GM19240 (cell line): ENCODE data around the gene RIC8A.
A peak's percentile ranks its signal among the peaks of the same experiment; 100 is the strongest.

Experiments used
- DNase-seq: peaks from one replicate; pipeline ENCODE4 v3.0.0; 2011; ENCODE audit warnings: low spot score; ENCODE audit not compliant: insufficient read length

The RIC8A gene

DNA sequence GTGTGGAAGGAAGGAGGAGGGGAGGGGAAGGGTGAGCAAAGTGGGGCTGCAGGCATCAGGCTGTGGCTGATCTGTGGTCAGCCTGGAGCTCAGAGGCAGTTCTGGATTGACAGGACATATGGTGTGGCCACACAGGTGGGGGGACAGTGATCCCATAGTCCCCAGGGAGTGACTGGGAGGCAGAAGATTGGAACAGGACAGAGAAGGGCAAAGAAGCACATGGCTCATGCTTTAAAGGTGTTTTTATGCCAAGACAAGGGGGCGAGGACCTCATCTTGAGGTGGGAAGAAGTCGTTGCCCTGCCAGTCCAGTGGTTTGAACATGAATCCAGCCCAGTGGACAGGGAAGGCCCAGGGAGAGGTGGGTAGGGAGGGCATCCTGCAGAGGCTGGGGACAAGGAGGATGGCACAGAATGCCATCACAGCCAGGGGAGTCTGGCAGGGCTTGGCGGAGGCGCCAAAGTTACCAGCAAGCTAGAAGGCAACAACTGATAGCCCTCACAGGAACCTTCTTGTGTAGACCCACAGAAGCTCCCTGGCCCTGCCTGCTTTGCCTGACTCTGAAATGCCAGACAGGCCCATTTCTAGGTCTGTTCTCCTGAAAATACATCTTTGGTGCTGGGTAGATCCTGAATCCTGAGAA lies 3.4 kb upstream of the RIC8A start:
- DNase-seq: no peak

DNA sequence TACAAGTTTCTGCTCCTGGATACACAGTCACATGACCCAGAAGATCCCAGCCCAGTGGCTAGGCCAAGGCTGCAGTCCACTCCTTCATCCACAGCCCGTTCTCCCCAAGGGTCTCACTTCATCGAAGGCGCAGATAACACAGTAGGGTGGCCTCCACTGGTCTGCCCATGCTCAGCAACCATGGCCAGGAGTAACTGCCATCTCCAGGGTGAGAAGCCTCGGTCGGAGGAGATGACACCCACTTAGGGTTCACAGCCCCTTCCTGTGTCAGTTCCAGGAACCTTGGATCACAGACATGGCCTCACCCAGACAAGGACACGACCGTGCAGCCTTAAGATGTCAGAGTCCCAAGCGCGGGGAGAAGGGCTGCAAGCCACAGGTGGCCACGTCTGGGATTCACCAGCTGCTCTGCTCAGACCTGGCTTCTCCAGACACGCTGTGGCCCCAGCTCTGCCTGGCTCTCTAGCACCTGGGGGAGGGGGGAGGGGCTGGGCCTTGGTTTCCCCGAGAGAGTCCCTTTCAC lies 2.9 kb upstream of the RIC8A start:
- DNase-seq: no peak

DNA sequence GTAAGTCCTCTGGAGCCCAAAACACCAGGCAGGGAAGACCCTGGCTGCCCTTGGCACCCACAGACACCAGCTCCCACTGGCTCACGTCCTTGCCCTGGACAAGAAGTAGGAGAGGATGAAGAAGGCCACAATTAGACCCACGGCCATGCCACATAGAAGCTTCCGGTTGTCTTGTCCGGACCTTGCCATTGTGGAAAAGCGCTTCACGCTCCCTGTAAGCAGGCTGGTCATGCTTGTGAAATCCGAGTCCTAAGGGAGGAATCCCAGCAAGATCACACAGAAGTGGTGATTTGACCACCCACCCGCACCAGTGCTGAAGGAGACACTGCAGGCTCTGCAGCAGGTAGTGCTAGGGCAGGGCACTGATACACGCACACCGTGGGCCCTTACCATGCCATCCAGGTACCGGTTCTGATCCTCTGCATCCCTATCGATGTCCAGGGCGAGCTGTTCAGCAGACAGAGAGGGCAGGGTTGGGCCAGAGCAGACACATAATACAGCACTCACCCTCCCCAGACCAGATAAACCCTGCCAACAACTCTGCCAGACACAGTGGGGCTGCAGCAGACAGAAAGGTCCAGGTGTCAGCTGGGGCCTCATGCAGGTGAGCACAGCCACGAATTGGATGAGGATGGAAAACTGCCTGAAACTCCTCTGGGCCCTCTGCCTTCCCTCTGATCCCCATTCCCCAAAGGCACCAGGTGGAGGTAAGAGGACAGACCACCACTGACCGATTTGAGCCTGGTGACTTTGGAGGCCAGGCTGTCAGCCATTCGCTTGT lies 2.1 kb upstream of the RIC8A start:
- DNase-seq: no peak

DNA sequence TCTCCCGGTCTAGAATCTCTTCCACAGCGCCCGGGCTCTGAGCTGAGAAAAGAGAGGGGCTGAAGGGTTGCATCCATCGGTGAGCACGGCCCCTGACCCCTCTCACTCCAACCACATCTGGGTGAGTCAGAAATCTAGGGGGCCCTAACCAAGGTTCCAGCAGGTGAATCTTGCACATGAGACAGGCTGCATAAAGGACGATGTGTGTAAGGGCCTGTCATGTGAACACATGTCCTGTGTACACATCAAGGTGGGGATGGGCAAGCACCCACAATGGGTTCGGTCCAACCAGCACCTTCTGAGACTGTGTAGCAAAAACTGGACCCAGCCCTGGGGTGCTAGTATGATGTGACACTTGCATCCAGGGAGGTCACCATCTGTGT lies 1.5 kb upstream of the RIC8A start:
- no peak for DNase-seq

DNA sequence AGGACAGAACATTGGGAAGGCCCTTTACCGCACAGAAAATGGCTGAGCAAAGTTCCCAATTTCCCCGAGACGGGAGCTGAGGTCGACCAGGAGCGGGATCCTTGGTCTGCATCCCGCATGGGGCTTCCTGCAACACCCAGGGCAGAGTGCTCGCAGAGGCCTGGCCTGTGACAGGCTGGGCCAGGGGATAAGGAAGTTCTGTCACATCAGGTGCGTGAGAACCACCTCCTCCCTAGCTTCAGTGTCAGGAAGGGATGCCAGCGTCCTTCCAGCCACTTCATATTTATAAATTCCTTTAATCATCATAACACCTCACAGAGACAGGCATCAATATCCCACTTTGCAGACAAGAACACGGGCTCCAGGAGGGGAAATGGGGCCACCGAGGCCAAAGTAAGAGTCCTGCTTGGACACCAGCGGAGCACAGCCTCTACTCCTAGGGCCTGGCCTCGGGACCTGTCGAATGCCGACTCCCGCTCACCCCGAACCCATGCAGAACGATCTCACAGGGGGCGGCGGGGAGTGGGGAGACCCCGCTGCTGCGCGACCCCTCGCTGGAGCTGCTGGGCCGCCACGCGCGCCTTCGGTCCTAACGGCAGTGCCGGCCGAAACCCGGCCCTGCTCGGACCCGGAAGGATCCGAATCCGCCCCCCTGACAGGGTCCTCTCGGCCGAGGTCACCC lies 841 bp upstream of the RIC8A start:
- DNase-seq: peak; percentile 25

DNA sequence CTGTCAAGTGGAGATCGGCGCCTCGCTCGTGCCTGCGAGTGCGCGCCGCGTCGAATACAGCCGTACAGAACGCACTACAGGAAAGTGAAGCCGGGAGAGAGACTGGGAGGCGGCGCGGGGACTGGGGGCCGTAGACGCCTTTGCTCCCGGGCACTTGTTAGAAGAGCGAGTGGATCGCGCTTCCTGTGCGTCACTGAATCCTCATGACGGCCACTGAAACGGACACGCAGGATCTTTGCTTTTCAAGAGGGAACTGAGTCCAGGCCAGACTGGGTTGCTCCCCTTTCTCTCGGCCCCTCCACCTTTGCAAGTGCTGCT lies 314 bp downstream of the RIC8A start:
- DNase-seq: no peak

DNA sequence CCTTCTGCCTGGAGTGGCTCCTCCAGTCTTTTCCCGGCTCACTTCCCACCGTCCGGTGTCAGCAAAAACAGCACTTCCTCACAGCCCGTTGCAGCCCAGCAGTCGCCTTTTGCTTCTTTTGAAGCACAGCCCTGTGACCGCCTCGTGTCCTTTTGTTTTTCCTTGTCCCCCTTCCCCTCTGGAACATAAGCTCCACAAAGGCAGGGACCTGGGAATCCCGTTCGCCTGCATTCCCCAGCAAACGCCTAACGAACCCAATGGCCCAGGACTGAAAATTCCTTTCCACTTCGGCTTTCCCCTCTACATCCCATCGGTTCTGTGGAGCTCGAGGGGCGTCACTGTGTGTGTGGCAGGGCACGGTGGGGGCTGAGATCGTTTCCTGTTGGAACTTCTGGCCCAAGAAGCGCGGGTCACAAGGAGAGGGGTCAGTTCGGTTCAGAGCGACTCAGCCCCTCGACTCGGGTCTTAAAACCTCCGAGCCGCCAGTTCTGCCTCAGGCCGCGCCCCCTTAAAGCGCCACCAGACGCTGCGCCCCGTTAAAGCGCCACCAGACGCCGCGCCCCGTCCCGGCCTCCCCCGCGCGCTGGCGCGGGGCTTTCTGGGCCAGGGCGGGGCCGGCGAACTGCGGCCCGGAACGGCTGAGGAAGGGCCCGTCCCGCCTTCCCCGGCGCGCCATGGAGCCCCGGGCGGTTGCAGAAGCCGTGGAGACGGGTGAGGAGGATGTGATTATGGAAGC lies 841 bp downstream of the RIC8A start:
- peak; percentile 72 for DNase-seq

DNA sequence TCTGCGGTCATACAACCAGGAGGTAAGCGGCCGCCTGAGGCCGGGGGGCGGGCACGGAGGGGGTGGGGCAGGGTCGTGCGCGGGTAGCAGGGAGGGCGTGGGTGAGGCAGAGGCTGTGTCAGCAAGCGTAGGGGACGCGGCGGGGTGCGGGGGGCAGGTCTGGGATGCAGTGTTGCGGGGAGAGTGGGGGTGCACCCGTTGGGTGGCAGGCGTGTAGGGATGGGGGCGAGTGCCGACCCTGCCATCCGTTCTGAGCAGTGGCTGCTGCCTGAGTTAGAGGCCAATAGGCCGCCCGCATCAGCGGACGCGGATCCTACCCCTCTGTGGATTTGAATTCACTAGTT lies 1.4 kb downstream of the RIC8A start:
- DNase-seq: no peak

DNA sequence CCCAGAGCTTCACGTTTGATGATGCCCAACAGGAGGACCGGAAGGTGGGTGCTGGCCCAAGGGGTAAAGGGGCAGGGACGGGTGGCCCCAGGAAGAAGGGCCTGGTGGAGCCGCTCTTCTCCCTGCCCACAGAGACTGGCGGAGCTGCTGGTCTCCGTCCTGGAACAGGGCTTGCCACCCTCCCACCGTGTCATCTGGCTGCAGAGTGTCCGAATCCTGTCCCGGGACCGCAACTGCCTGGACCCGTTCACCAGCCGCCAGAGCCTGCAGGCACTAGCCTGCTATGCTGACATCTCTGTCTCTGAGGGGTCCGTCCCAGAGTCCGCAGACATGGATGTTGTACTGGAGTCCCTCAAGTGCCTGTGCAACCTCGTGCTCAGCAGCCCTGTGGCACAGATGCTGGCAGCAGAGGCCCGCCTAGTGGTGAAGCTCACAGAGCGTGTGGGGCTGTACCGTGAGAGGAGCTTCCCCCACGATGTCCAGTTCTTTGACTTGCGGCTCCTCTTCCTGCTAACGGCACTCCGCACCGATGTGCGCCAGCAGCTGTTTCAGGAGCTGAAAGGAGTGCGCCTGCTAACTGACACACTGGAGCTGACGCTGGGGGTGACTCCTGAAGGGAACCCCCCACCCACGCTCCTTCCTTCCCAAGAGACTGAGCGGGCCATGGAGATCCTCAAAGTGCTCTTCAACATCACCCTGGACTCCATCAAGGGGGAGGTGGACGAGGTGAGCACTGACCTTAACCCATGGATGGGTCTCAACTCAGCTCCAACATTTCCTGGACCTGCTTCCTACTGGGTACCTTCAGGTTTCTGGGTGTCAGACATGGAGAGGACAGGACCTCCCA lies 2.0 kb downstream of the RIC8A start:
- no peak for DNase-seq

DNA sequence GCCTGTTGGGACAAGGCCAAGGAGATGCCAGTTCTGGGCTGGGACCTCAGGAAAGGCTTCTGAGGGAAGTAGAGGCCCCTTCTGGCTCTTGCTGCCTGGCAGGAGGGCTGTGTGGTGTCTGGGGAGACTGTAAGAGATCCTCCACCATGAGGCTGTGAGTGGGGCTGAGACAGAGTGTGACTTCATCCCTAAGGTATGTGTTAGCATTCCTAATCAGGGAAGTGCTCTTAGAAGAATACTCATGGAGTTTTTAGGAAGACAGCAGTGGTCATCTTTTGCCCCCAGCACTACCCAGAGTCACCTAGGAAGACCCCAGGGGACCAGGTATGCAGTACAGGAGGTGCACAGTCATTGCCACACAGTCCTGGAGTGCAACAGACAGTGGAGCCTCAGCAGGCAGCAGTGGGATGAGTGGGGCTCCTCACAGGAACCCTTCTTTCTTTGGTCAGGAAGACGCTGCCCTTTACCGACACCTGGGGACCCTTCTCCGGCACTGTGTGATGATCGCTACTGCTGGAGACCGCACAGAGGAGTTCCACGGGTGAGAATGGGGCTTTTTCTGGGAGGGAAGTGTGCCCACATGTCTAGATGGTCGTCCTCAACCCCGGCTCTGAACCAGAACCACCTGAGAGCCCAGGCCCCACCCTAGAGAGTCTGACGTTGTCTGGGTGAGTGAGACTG lies 2.8 kb downstream of the RIC8A start:
- no peak for DNase-seq

DNA sequence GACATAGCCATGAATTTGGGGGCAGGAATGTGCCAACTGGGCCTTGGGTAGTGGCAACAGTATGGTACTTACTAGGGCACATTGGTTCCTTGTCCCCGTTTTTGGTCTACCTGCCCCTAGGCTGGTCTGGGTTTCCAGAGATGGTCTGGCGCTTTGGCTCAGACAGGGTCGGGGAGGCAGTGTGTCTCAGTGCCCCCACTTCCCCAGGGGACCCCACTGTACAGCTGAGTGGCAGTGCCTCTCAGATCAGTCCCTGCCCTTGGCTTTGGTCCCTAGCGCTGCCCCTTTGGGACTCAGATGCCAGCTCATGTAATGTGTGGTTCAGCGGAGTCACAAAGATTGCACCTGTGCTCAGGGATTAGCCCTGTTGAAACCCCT lies 3.3 kb downstream of the RIC8A start:
- DNase-seq: no peak

DNA sequence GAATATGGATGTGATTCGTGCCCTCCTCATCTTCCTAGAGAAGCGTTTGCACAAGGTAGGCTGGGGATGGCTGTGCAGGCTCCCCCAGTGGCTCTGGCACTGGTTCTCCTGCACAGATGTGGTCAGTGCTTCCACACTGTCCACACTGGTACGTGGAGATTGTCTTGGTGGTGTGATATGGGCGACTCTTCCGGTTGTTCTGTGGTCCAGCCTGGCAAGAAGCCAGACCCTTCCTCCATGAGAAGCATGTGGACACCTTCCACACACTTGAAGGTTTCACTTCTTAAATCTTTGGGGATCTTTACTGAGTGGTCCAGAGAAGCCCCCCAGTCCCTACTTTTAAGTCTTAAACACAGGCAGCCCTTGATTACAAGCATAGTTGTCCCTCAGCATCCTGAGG lies 3.8 kb downstream of the RIC8A start:
- no peak for DNase-seq

DNA sequence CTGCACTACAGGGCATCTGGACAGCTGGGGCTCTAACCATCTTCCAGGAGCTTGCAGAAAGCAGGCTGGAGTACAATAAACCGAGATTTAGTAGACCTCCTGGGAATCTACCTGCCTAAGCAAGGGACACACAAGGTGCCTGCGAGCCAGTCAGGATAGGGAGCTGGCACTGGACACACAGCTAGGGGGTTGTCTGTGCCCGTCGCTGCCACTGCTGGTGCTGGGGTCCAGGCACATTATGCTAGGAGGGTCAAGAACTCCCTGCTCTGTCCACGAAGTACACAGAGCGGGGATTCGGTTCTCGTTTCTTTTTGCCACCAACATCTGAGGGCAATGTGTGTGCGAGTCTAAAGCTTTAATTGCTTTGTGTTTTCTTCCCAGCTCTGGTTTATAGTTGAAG lies 4.2 kb downstream of the RIC8A start:
- no peak for DNase-seq

DNA sequence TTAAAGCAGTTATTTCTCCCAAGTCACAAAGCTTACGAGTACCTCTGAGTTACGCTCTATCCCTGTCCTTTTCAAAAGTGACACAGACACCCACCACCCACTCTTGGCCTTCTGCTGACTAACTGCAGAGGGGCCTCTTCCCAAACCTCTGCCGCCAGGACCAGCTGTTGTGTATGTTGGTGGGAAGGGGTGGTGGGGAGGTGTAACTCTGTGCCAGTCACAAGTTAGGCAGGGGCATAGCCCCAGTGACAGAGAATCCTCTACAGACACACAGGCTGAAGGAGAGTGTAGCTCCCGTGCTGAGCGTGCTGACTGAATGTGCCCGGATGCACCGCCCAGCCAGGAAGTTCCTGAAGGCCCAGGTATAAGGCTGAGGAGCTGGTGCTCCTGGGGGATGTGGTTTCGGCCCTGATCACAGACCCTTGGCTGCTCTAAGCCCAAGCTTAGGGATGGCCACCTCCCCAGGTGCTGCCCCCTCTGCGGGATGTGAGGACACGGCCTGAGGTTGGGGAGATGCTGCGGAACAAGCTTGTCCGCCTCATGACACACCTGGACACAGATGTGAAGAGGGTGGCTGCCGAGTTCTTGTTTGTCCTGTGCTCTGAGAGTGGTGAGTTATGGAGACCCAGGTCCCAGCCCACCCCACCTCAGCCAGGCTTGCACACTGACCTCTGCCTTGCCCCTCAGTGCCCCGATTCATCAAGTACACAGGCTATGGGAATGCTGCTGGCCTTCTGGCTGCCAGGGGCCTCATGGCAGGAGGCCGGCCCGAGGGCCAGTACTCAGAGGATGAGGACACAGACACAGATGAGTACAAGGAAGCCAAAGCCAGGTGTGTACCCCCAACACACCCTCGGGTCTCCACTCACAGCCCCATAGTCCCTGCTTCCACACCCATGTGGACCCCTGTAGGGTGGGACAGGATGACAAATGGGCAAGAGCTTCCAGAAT lies 4.9 kb downstream of the RIC8A start:
- DNase-seq: no peak

DNA sequence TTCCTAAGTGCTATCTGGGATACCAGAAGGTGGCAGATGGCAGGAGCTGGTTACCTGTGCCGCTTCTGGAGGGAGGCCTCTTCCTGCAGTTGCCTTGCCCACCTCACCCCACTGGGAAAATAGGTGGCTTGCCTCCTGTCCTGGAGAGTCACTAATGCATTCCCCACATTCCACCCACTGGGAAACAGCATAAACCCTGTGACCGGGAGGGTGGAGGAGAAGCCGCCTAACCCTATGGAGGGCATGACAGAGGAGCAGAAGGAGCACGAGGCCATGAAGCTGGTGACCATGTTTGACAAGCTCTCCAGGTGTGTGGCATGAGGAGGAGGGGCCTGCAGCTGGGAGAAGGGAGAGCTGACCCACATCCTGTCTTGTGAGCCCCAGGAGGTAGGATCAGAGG lies 5.6 kb downstream of the RIC8A start:
- DNase-seq: no peak

DNA sequence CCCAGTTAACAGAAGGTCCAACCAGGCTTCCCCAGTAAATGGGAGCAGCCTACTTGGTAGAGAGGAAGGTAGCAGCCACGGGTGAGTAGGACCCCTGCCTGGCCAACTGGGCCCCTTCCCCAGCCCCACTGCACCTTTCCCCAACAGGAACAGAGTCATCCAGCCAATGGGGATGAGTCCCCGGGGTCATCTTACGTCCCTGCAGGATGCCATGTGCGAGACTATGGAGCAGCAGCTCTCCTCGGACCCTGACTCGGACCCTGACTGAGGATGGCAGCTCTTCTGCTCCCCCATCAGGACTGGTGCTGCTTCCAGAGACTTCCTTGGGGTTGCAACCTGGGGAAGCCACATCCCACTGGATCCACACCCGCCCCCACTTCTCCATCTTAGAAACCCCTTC lies 6.6 kb downstream of the RIC8A start:
- no peak for DNase-seq

DNA sequence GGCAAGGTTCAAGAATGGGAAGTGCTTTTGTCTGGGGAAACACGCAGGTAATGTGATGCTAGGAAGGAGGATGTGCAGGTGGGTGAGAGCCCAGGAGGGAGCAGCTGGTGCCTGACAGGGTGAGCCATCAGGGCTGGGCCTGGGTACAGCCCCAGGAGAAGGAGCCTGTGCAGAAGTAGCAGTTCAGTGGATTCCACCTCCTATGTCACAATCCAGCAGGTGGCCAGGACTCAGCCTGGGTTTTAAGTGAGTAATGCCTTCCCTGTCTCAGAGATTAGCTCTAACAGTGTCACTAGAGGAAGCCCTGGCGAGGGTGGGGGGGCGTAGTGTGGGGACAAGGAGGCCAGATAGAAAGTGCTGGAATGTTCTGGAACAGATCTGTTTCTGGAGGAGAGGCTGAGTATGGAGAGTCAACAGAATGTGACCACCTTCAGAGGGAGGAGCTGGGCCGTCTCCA lies 8.1 kb downstream of the RIC8A start:
- DNase-seq: no peak

DNA sequence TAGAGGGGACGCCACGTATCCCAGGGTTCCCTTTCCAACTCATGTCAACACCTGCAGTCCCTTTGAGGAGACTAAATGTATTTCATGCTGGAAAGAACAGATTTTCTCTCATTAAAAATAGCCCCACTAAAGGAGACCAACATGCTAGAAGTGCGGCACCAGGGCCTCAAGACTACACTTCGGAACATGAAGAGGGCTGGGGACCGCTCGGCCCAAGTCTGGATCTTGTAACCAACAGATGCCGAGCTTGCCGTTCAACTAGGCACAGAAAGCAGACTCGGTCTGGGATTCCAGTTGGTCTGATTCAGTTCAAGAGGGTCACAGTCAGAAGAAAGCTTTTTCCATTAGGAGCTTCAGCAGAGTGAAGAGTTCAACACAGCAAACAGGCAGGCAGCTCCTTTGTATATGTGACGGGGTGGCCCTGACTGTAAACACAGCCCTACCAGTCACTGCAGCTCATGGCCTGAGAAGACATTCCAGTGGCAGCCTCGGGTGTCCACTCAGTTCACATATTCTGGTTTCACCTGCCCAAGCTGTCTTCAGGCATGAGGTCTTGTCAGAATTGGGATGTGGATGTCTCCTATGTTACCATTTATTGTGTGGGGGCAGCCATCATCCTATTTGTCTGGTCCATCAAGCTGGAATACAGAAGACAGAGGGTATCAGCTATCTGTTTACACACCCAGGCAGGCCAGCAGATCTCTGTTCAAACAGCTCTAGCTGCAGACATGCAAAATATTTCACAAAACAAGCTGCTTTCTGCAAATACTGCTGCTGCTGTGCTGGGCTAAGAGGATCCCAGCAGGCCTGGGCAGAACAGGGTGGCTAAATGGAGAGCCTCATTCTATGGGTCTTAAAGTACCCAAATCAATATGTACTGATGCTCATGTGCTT lies 8.8 kb downstream of the RIC8A start:
- DNase-seq: no peak
